GM19324 (cell line): ENCODE data around the gene QSOX2.

ENCODE experiments used
- ATAC-seq: cut with Tn5 transposase; IDR thresholded peaks from one replicate; pipeline ENCODE4 v1.9.1; 2021; ENCODE audit warnings: mild to moderate bottlenecking, moderate library complexity; ENCODE audit not compliant: unreplicated experiment, low FRiP score

The QSOX2 gene

GRCh38 chr9:136208675-136209074 lies 36.9 kb downstream of the QSOX2 start:
- ATAC-seq, result no peak

- no peak for ATAC-seq
These were observed 38.0 kb downstream of the QSOX2 start for GRCh38 chr9:136207616-136208015.

GRCh38 chr9:136206602-136207275 lies 38.9 kb downstream of the QSOX2 start:
- ATAC-seq, result no peak

- ATAC-seq, result no peak
These were observed 40.0 kb downstream of the QSOX2 start for GRCh38 chr9:136205707-136205992.

- ATAC-seq, result no peak
These were observed 40.5 kb downstream of the QSOX2 start, which contains the start of gene LHX3 for GRCh38 chr9:136204838-136205706. LHX3 (minus strand) TSS chr9:136205128; CDS start chr9:136205012, 116 bp downstream.

GRCh38 chr9:136204145-136204805 lies 41.3 kb downstream of the QSOX2 start:
- no peak for ATAC-seq

- no peak for ATAC-seq
These were observed 42.0 kb downstream of the QSOX2 start for GRCh38 chr9:136203408-136204144.

- ATAC-seq, result no peak
These were observed 42.9 kb downstream of the QSOX2 start for GRCh38 chr9:136202454-136203407.

- no peak for ATAC-seq
These were observed 43.8 kb downstream of the QSOX2 start for GRCh38 chr9:136201609-136202453.

- no peak for ATAC-seq
These were observed 44.4 kb downstream of the QSOX2 start for GRCh38 chr9:136201174-136201573.

- no peak for ATAC-seq
These were observed 45.2 kb downstream of the QSOX2 start for GRCh38 chr9:136200424-136200823.

GRCh38 chr9:136199391-136200288 lies 46.0 kb downstream of the QSOX2 start:
- no peak for ATAC-seq

GRCh38 chr9:136198605-136199083 lies 47.0 kb downstream of the QSOX2 start:
- no peak for ATAC-seq

GRCh38 chr9:136197930-136198604 lies 47.5 kb downstream of the QSOX2 start:
- ATAC-seq, result no peak

GRCh38 chr9:136197084-136197875 lies 48.3 kb downstream of the QSOX2 start:
- no peak for ATAC-seq

- ATAC-seq, result no peak
These were observed 49.1 kb downstream of the QSOX2 start for GRCh38 chr9:136196404-136197083.
